ENCODE results near the gene CXCR3.

CXCR3 gene

GRCh38 chrX:71661919-71662318 is 43.6 kb upstream of the CXCR3 start:
- DNase-seq (ENCODE audit: extremely low spot score), result no peak
- CTCF ChIA-PET, result no interaction called here
- POLR2A ChIA-PET, result no interaction called here

GRCh38 chrX:71660562-71661416 is 42.5 kb upstream of the CXCR3 start:
- DNase-seq (ENCODE audit: extremely low spot score), result no peak
- TF ChIP-seq ZNF384 (IDR thresholded peaks at IDR 0.05), result no peak
- no peak for TF ChIP-seq FOXA1 (IDR thresholded peaks at IDR 0.05)
- TF ChIP-seq FOXM1 (IDR thresholded peaks at IDR 0.05; ENCODE audit: borderline replicate concordance), result no peak
- TF ChIP-seq NFRKB (IDR thresholded peaks at IDR 0.05), result no peak
- TF ChIP-seq BHLHE40 (IDR thresholded peaks at IDR 0.05; ENCODE audit: borderline replicate concordance), result no peak
- TF ChIP-seq L3MBTL2 (conservative IDR thresholded peaks at IDR 0.05), result no peak
- TF ChIP-seq TARDBP (IDR thresholded peaks at IDR 0.05), result no peak
- no peak for TF ChIP-seq FOXK2 (IDR thresholded peaks at IDR 0.05)
- TF ChIP-seq, protein P1, sequence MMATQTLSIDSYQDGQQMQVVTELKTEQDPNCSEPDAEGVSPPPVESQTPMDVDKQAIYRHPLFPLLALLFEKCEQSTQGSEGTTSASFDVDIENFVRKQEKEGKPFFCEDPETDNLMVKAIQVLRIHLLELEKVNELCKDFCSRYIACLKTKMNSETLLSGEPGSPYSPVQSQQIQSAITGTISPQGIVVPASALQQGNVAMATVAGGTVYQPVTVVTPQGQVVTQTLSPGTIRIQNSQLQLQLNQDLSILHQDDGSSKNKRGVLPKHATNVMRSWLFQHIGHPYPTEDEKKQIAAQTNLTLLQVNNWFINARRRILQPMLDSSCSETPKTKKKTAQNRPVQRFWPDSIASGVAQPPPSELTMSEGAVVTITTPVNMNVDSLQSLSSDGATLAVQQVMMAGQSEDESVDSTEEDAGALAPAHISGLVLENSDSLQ (IDR thresholded peaks at IDR 0.05), result no peak
- TF ChIP-seq CTBP1 (IDR thresholded peaks at IDR 0.05; ENCODE audit: borderline replicate concordance), result no peak
- no peak for TF ChIP-seq SP1 (IDR thresholded peaks at IDR 0.05)
- no peak for TF ChIP-seq ARNT (IDR thresholded peaks at IDR 0.05)
- no peak for TF ChIP-seq SUZ12 (IDR thresholded peaks at IDR 0.05)
- no peak for TF ChIP-seq LEF1 (IDR thresholded peaks at IDR 0.05; ENCODE audit: borderline replicate concordance)
- TF ChIP-seq HDGF (IDR thresholded peaks at IDR 0.05; ENCODE audit: borderline replicate concordance), result no peak
- TF ChIP-seq ELF4 (IDR thresholded peaks at IDR 0.05), result no peak
- ChIA-PET CTCF (no interaction called here), POLR2A (no interaction called here)

More at GRCh38 chrX:71661919-71662318, 43.6 kb upstream of the CXCR3 start:
- TF ChIP-seq FOXM1 (IDR thresholded peaks at IDR 0.05; ENCODE audit: borderline replicate concordance) (no peak), CTBP1 (IDR thresholded peaks at IDR 0.05; ENCODE audit: borderline replicate concordance) (no peak), L3MBTL2 (conservative IDR thresholded peaks at IDR 0.05) (no peak), SUZ12 (IDR thresholded peaks at IDR 0.05) (no peak), ZNF384 (IDR thresholded peaks at IDR 0.05) (no peak), BHLHE40 (IDR thresholded peaks at IDR 0.05; ENCODE audit: borderline replicate concordance) (no peak), FOXA1 (IDR thresholded peaks at IDR 0.05) (no peak), NFRKB (IDR thresholded peaks at IDR 0.05) (no peak), ARNT (IDR thresholded peaks at IDR 0.05) (no peak), ELF4 (IDR thresholded peaks at IDR 0.05) (no peak)

GRCh38 chrX:71659959-71660358 is 41.6 kb upstream of the CXCR3 start:
- POLR2A ChIA-PET, result no interaction called here
- CTCF ChIA-PET, result no interaction called here

GRCh38 chrX:71659342-71659741 is 41.0 kb upstream of the CXCR3 start:
- ChIA-PET POLR2A (no interaction called here), CTCF (no interaction called here)
- TF ChIP-seq SP1 (IDR thresholded peaks at IDR 0.05), result no peak
- TF ChIP-seq, protein P1 (IDR thresholded peaks at IDR 0.05), result no peak
- TF ChIP-seq FOXA1 (IDR thresholded peaks at IDR 0.05), result no peak
- TF ChIP-seq LEF1 (IDR thresholded peaks at IDR 0.05; ENCODE audit: borderline replicate concordance), result no peak
- no peak for TF ChIP-seq ZNF384 (IDR thresholded peaks at IDR 0.05)
- TF ChIP-seq FOXK2 (IDR thresholded peaks at IDR 0.05), result no peak
- no peak for TF ChIP-seq ARNT (IDR thresholded peaks at IDR 0.05)
- TF ChIP-seq HDGF (IDR thresholded peaks at IDR 0.05; ENCODE audit: borderline replicate concordance), result no peak
- TF ChIP-seq ELF4 (IDR thresholded peaks at IDR 0.05), result no peak
- no peak for TF ChIP-seq TARDBP (IDR thresholded peaks at IDR 0.05)
- no peak for TF ChIP-seq BHLHE40 (IDR thresholded peaks at IDR 0.05; ENCODE audit: borderline replicate concordance)
- no peak for TF ChIP-seq NFRKB (IDR thresholded peaks at IDR 0.05)
- TF ChIP-seq SUZ12 (IDR thresholded peaks at IDR 0.05), result no peak
- no peak for TF ChIP-seq FOXM1 (IDR thresholded peaks at IDR 0.05; ENCODE audit: borderline replicate concordance)
- TF ChIP-seq L3MBTL2 (conservative IDR thresholded peaks at IDR 0.05), result no peak
- TF ChIP-seq CTBP1 (IDR thresholded peaks at IDR 0.05; ENCODE audit: borderline replicate concordance), result no peak
- no peak for DNase-seq (ENCODE audit: extremely low spot score)

More at GRCh38 chrX:71659959-71660358, 41.6 kb upstream of the CXCR3 start:
- no peak for DNase-seq (ENCODE audit: extremely low spot score)
- TF ChIP-seq SP1 (IDR thresholded peaks at IDR 0.05), result no peak
- no peak for TF ChIP-seq ARNT (IDR thresholded peaks at IDR 0.05)
- TF ChIP-seq, protein P1 (IDR thresholded peaks at IDR 0.05), result no peak
- no peak for TF ChIP-seq ELF4 (IDR thresholded peaks at IDR 0.05)
- no peak for TF ChIP-seq FOXK2 (IDR thresholded peaks at IDR 0.05)
- no peak for TF ChIP-seq L3MBTL2 (conservative IDR thresholded peaks at IDR 0.05)

DNA sequence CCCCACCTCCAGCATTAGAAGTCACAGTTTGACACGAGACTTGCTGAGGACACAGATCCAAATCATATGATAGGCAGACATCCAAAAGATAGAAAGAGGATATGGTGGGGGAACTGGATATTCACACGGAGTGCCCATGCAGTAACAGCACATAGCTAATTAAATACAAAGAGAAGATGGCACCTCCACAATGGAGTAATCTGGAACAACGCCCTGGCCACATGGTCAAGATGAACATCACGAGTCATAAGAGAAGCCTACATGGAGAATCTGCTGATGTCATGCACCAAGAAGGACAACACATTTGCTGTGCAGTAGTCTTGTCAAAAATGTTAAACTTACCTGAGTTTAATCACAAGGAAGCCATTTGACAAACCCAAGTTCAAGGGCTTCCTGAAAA is 39.0 kb upstream of the CXCR3 start:
- DNase-seq (ENCODE audit: extremely low spot score), result no peak
- CTCF ChIA-PET, result no interaction called here
- POLR2A ChIA-PET, result no interaction called here
- no peak for TF ChIP-seq LEF1 (IDR thresholded peaks at IDR 0.05; ENCODE audit: borderline replicate concordance)

DNA sequence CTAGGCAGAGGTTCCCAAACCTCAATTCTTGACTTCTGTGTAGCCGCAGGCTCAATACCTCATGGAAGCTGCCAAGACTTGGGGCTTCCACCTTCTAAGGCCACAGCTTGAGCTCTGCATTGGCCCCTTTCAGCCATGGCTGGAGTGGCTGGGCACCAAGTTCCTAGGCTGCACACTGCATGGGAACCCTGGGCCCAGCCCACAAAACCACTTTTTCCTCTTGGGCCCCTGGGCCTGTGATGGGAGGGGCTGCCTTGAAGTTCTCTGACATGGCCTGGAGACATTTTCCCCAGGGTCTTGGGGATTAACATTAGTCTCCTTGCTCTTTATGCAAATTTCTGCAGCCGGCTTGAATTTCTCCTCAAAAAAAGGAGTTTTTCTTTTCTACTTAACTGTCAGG is 35.0 kb upstream of the CXCR3 start:
- CTCF ChIA-PET, result interaction anchor here (0.6 kb wide), 1 partner anchor 32 kb away, joined by 3 read pairs; no protein-coding TSS in a partner anchor

More for the DNA sequence above, 35.0 kb upstream of the CXCR3 start:
- no peak for TF ChIP-seq L3MBTL2 (conservative IDR thresholded peaks at IDR 0.05)
- no peak for TF ChIP-seq BHLHE40 (IDR thresholded peaks at IDR 0.05; ENCODE audit: borderline replicate concordance)
- TF ChIP-seq CTBP1 (IDR thresholded peaks at IDR 0.05; ENCODE audit: borderline replicate concordance), result no peak
- no peak for TF ChIP-seq ELF4 (IDR thresholded peaks at IDR 0.05)
- TF ChIP-seq FOXK2 (IDR thresholded peaks at IDR 0.05), result no peak
- no peak for TF ChIP-seq NFRKB (IDR thresholded peaks at IDR 0.05)
- TF ChIP-seq HDGF (IDR thresholded peaks at IDR 0.05; ENCODE audit: borderline replicate concordance), result no peak
- no peak for TF ChIP-seq SUZ12 (IDR thresholded peaks at IDR 0.05)
- no peak for TF ChIP-seq FOXA1 (IDR thresholded peaks at IDR 0.05)
- no peak for TF ChIP-seq ZNF384 (IDR thresholded peaks at IDR 0.05)
- TF ChIP-seq, protein P1 (IDR thresholded peaks at IDR 0.05), result no peak
- no peak for TF ChIP-seq SP1 (IDR thresholded peaks at IDR 0.05)
- TF ChIP-seq TARDBP (IDR thresholded peaks at IDR 0.05), result no peak
- no peak for TF ChIP-seq LEF1 (IDR thresholded peaks at IDR 0.05; ENCODE audit: borderline replicate concordance)
- TF ChIP-seq ARNT (IDR thresholded peaks at IDR 0.05), result no peak
- no peak for TF ChIP-seq FOXM1 (IDR thresholded peaks at IDR 0.05; ENCODE audit: borderline replicate concordance)
- POLR2A ChIA-PET, result no interaction called here
- DNase-seq (ENCODE audit: extremely low spot score), result no peak
